ENCODE measurements around the gene ZCCHC17. TPM values are rescaled to one million over a fixed set of nuclear protein-coding genes. Genes with fewer than 3 reads are reported as not detected.

Gene ZCCHC17
- total RNA-seq, 1 experiment from 2014 or later: 42.0 TPM

- ATAC-seq (no peak), DNase-seq (ENCODE audit: low spot score) (no peak)
- POLR2A ChIA-PET: interaction anchor here (0.6 to 2.1 kb wide), 11 partner anchors 12 to 812 kb away, joined by 3 to 15 read pairs (median 4); partner anchors contain the start of genes FABP3 and KPNA6
- H3K4me1 Mint-ChIP-seq: peaks cover 15% of the 10 kb centered on the region
- no peaks in the 10 kb centered on the region for H3K27me3 Mint-ChIP-seq (ENCODE audit: low read depth)
- peaks cover 37% of the 10 kb centered on the region for H3K36me3 Mint-ChIP-seq
- no peaks in the 10 kb centered on the region for H3K9me3 Mint-ChIP-seq
- CTCF ChIA-PET: interaction anchor here (0.9 to 2.0 kb wide), 9 partner anchors 12 to 134 kb away, joined by 3 to 25 read pairs (median 5); no protein-coding TSS in a partner anchor
- H3K4me3 Mint-ChIP-seq: no peak overlapping the region
- TF ChIP-seq ZNF121 (CRISPR knock-in tag; IDR thresholded peaks at IDR 0.05) (no peak), SP1 (CRISPR knock-in tag; conservative IDR thresholded peaks at IDR 0.05) (0 out of 2 replicates have a peak, but pooled peaks have one; percentile 3), TCF7 (CRISPR knock-in tag; IDR thresholded peaks at IDR 0.05; ENCODE audit: low read depth) (0 out of 2 replicates have a peak, but pooled peaks have one; percentile 17)
- H3K27ac Mint-ChIP-seq: no peak overlapping the region; the same call in 1 of the 2 replicates
Measured at GRCh38 chr1:31295874-31296485, 852 bp upstream of the ZCCHC17 start.

DNA sequence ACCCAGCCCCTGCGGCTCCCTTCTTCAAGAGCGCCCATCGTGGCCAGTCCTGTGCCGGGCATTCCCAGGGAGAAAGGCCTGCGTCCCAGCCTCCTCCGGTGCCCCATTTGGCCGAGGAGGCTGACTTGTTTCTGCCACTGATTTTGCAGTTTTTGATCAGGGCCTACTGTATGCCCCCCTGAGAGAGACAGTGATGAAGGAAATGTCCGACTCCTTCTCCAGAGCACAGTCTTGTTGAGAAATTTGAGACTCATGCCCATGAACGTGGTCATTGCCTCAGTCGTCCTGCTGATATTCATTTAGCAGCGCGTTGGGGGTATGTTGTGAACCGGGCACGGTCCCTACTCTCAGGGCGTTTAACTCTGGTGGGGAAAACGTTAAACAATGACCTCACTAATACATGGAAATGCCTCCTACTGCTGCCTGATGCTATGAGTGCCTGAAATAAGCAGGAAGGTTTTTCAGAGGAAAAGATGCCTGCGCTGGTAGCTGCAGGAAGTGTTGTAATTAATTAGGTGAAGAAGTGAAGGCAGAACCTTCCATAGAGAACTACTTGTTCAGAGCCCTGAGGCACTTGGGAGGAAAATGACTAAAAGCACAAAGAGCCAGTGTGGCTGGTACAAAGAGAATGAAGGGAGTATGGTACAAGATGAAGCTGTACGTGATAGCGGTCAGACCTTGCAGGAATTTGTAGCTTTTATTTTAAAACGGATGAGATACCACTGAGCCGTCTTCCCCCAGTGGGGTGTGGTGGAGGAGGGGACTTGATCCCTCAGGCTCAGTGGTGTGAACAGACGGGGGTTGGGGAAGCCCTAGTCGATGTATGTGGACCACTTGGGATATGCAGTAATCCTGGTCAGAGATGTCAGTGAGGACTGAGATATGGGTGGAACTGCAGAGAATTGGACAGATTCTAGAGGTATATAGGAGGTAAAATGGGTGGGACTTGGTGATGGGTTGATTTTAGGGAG is 730 bp downstream of the ZCCHC17 start:
- Mint-ChIP-seq H3K27me3 (ENCODE audit: low read depth) (no peaks in the 10 kb centered on the region), H3K27ac (no peak overlapping the region), H3K9me3 (no peaks in the 10 kb centered on the region), H3K4me3 (no peak overlapping the region), H3K36me3 (peaks cover 23% of the 10 kb centered on the region), H3K4me1 (peaks cover 15% of the 10 kb centered on the region)
- TF ChIP-seq NR2C2 (CRISPR knock-in tag; IDR thresholded peaks at IDR 0.05): no peak
- no peak for TF ChIP-seq SP1 (CRISPR knock-in tag; conservative IDR thresholded peaks at IDR 0.05)
- TF ChIP-seq RELA (CRISPR knock-in tag; IDR thresholded peaks at IDR 0.05; ENCODE audit: borderline replicate concordance): no peak
- no peak for TF ChIP-seq TEAD4 (CRISPR knock-in tag; IDR thresholded peaks at IDR 0.05)
- TF ChIP-seq, protein P1, sequence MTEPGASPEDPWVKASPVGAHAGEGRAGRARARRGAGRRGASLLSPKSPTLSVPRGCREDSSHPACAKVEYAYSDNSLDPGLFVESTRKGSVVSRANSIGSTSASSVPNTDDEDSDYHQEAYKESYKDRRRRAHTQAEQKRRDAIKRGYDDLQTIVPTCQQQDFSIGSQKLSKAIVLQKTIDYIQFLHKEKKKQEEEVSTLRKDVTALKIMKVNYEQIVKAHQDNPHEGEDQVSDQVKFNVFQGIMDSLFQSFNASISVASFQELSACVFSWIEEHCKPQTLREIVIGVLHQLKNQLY (CRISPR knock-in tag; IDR thresholded peaks at IDR 0.05): no peak
- TF ChIP-seq, protein P2, sequence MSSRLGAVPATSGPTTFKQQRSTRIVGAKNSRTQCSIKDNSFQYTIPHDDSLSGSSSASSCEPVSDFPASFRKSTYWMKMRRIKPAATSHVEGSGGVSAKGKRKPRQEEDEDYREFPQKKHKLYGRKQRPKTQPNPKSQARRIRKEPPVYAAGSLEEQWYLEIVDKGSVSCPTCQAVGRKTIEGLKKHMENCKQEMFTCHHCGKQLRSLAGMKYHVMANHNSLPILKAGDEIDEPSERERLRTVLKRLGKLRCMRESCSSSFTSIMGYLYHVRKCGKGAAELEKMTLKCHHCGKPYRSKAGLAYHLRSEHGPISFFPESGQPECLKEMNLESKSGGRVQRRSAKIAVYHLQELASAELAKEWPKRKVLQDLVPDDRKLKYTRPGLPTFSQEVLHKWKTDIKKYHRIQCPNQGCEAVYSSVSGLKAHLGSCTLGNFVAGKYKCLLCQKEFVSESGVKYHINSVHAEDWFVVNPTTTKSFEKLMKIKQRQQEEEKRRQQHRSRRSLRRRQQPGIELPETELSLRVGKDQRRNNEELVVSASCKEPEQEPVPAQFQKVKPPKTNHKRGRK (CRISPR knock-in tag; IDR thresholded peaks at IDR 0.05; ENCODE audit: borderline replicate concordance): no peak
- TF ChIP-seq, protein P3, sequence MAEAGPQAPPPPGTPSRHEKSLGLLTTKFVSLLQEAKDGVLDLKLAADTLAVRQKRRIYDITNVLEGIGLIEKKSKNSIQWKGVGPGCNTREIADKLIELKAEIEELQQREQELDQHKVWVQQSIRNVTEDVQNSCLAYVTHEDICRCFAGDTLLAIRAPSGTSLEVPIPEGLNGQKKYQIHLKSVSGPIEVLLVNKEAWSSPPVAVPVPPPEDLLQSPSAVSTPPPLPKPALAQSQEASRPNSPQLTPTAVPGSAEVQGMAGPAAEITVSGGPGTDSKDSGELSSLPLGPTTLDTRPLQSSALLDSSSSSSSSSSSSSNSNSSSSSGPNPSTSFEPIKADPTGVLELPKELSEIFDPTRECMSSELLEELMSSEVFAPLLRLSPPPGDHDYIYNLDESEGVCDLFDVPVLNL (CRISPR knock-in tag; IDR thresholded peaks at IDR 0.05; ENCODE audit: borderline replicate concordance, low read depth): no peak
- no peak for TF ChIP-seq TP53 (CRISPR knock-in tag; IDR thresholded peaks at IDR 0.05)
- no peak for TF ChIP-seq ZBTB43 (CRISPR knock-in tag; IDR thresholded peaks at IDR 0.05)
- TF ChIP-seq CTCF (IDR thresholded peaks at IDR 0.05): no peak
- no peak for TF ChIP-seq ATF3 (CRISPR knock-in tag; conservative IDR thresholded peaks at IDR 0.05)
- no peak for TF ChIP-seq CREB1 (CRISPR knock-in tag; IDR thresholded peaks at IDR 0.05)
- no peak for TF ChIP-seq FOXJ3 (CRISPR knock-in tag; IDR thresholded peaks at IDR 0.05; ENCODE audit: borderline replicate concordance)
- POLR2A ChIA-PET: interaction anchor here (0.6 to 2.1 kb wide), 15 partner anchors 11 to 810 kb away, joined by 3 to 15 read pairs (median 3); partner anchors contain the start of genes FABP3 and KPNA6
- CTCF ChIA-PET: interaction anchor here (0.7 to 2.0 kb wide), 12 partner anchors 14 to 252 kb away, joined by 3 to 25 read pairs (median 4); no protein-coding TSS in a partner anchor
- DNase-seq (ENCODE audit: low spot score) (no peak), ATAC-seq (no peak)

Data from WTC11 (cell line).